HEK293T (cell line): Measurements from ENCODE around the gene TRABD2B.

Experiments used
- ARNT ChIP-seq: fragments of 450-650 bp; IDR thresholded peaks from 2 replicates; pipeline ENCODE4 v1.6.1; 2017; ENCODE audit warnings: mild to moderate bottlenecking
- BHLHE40 ChIP-seq: fragments of 450-650 bp; IDR thresholded peaks from 2 replicates; pipeline ENCODE4 v1.6.1; 2016; ENCODE audit warnings: mild to moderate bottlenecking, moderate library complexity, borderline replicate concordance
- CTBP1 ChIP-seq: fragments of 450-650 bp; IDR thresholded peaks from 2 replicates; pipeline ENCODE4 v1.6.1; 2016; ENCODE audit warnings: borderline replicate concordance
- FOXA1 ChIP-seq: fragments of 450-650 bp; IDR thresholded peaks from 2 replicates; pipeline ENCODE4 v1.6.1; 2016; ENCODE audit warnings: mild to moderate bottlenecking
- FOXM1 ChIP-seq: fragments of 450-650 bp; IDR thresholded peaks from 2 replicates; pipeline ENCODE4 v1.6.1; 2017; ENCODE audit warnings: mild to moderate bottlenecking, borderline replicate concordance
- HDGF ChIP-seq: fragments of 450-650 bp; IDR thresholded peaks from 2 replicates; pipeline ENCODE4 v1.6.1; 2017; ENCODE audit warnings: antibody characterized with exemption, borderline replicate concordance
- NFRKB ChIP-seq: fragments of 450-650 bp; IDR thresholded peaks from 2 replicates; pipeline ENCODE4 v1.6.1; 2016; ENCODE audit warnings: mild to moderate bottlenecking, moderate library complexity
- PKNOX1 ChIP-seq: fragments of 450-650 bp; IDR thresholded peaks from 2 replicates; pipeline ENCODE4 v1.6.1; 2016
- SP1 ChIP-seq: fragments of 450-650 bp; IDR thresholded peaks from 2 replicates; pipeline ENCODE4 v1.6.1; 2017
- SUZ12 ChIP-seq: fragments of 450-650 bp; IDR thresholded peaks from 2 replicates; pipeline ENCODE4 v1.6.1; 2016; ENCODE audit warnings: mild to moderate bottlenecking
- TARDBP ChIP-seq: fragments of 450-650 bp; IDR thresholded peaks from 2 replicates; pipeline ENCODE4 v1.6.1; 2016

- TF ChIP-seq NFRKB (no peak), ARNT (no peak), TARDBP (no peak), FOXM1 (no peak), CTBP1 (no peak), SUZ12 (no peak), SP1 (no peak), PKNOX1 (no peak), FOXA1 (no peak), BHLHE40 (no peak), HDGF (no peak)
Observed at GRCh38 chr1:47764461-47765046, 232.6 kb downstream of the TRABD2B start.
